SK-N-SH (cell line): ENCODE measurements around the gene BIRC7. TPM values are rescaled to one million over a fixed set of nuclear protein-coding genes. Genes with fewer than 3 reads are reported as not detected.

ENCODE experiments used
- CTCF ChIA-PET: fragments of 300-600, 350-600 bp; formaldehyde crosslinking; extraction: SDS; loops from one replicate; lab custom pipeline; 2021; lab: Yijun Ruan, JAX
- POLR2A ChIA-PET: fragments of 350-600 bp; sonication (Branson Sonifier 250); formaldehyde crosslinking; extraction: SDS; loops from one replicate; lab custom pipeline; 2020; ENCODE audit warnings: antibody characterized with exemption, inconsistent platforms; lab: Yijun Ruan, JAX
- DNase-seq: peaks from one replicate; pipeline ENCODE4 v3.0.0; 2012
- H2AFZ ChIP-seq: fragments of 200-600 bp; sonication (generic); 2 replicates; pipeline ENCODE4 v1.8.1; 2016; ENCODE audit warnings: antibody characterized with exemption, mild to moderate bottlenecking, low read depth
- H3F3A ChIP-seq: fragments of 200-600 bp; sonication (generic); replicated peaks from 2 replicates; pipeline ENCODE3; 2016; ENCODE audit warnings: antibody characterized with exemption, mild to moderate bottlenecking; ENCODE audit not compliant: insufficient read depth
- H3K27ac ChIP-seq, 2 experiments: fragments of 200-500 bp in 1 of 2; fragments of 200-600 bp in 1 of 2; sonication (Bioruptor generic) in 1 of 2; sonication (generic), shearing (Covaris generic) in 1 of 2; 2 replicates each; pipeline versions ENCODE4 v1.5.1 to v1.6.1; 2014 to 2016; ENCODE audit warnings: low read depth in 2 of 2, inconsistent platforms in 1 of 2, low read length in 1 of 2, mild to moderate bottlenecking in 1 of 2, mixed read lengths in 1 of 2
- H3K27me3 ChIP-seq: fragments of 200-600 bp; sonication (generic), shearing (Covaris generic); 2 replicates; pipeline ENCODE4 v1.6.1; 2016; ENCODE audit warnings: mixed run types; ENCODE audit not compliant: insufficient read depth
- H3K36me3 ChIP-seq, 2 experiments: fragments of 200-500 bp in 1 of 2; fragments of 200-600 bp in 1 of 2; sonication (Bioruptor generic) in 1 of 2; sonication (generic) in 1 of 2; replicated peaks in 1 of 2; 2 replicates each; pipeline versions ENCODE3 to v1.5.1; 2014 to 2016; ENCODE audit warnings: low read length in 1 of 2, mild to moderate bottlenecking in 1 of 2; ENCODE audit not compliant: insufficient read depth in 2 of 2, control insufficient read depth in 1 of 2
- H3K4me1 ChIP-seq, 2 experiments: fragments of 200-500 bp in 1 of 2; fragments of 200-600 bp in 1 of 2; sonication (Bioruptor generic) in 1 of 2; sonication (generic), shearing (Covaris generic) in 1 of 2; 2 replicates each; pipeline versions ENCODE4 v1.5.1 to v1.6.1; 2014 to 2016; ENCODE audit warnings: low read depth in 1 of 2, low read length in 1 of 2, mixed run types in 1 of 2; ENCODE audit not compliant: insufficient read depth in 2 of 2, control insufficient read depth in 1 of 2
- H3K4me2 ChIP-seq: fragments of 200-600 bp; sonication (generic), shearing (Covaris generic); 2 replicates; pipeline ENCODE4 v1.6.1; 2017; ENCODE audit warnings: mixed run types
- H3K4me3 ChIP-seq, 2 experiments: fragments of 200-500 bp in 1 of 2; fragments of 200-600 bp in 1 of 2; sonication (Bioruptor generic) in 1 of 2; sonication (generic), shearing (Covaris generic) in 1 of 2; 2 replicates each; pipeline versions ENCODE4 v1.5.1 to v1.8.1; 2014 to 2016; ENCODE audit warnings: low read depth in 2 of 2, inconsistent platforms in 1 of 2, low read length in 1 of 2, mild to moderate bottlenecking in 1 of 2, mixed read lengths in 1 of 2, moderate library complexity in 1 of 2
- H3K79me2 ChIP-seq: fragments of 200-600 bp; sonication (generic); 2 replicates; pipeline ENCODE4 v1.8.1; 2017; ENCODE audit warnings: mild to moderate bottlenecking; ENCODE audit not compliant: insufficient read depth
- H3K9ac ChIP-seq: fragments of 200-600 bp; sonication (generic); 2 replicates; pipeline ENCODE4 v1.6.1; 2017; ENCODE audit warnings: mixed run types
- H3K9me2 ChIP-seq: fragments of 200-600 bp; sonication (generic); 2 replicates; pipeline ENCODE4 v1.6.1; 2017; ENCODE audit warnings: mixed run types
- H3K9me3 ChIP-seq: fragments of 200-600 bp; sonication (generic); 2 replicates; pipeline ENCODE4 v1.6.1; 2017; ENCODE audit warnings: mixed run types, mild to moderate bottlenecking, moderate library complexity
- H4K20me1 ChIP-seq: fragments of 200-600 bp; sonication (generic); 2 replicates; pipeline ENCODE4 v1.6.1; 2017; ENCODE audit warnings: mild to moderate bottlenecking, mixed run types; ENCODE audit not compliant: insufficient read depth
- ELF1 ChIP-seq: IDR thresholded peaks from 2 replicates; pipeline ENCODE4 v1.4.0; 2012
- FOXJ3 ChIP-seq: sonication (generic); formaldehyde crosslinking; IDR thresholded peaks from 2 replicates; pipeline ENCODE4 v1.5.1; 2020; ENCODE audit warnings: mild to moderate bottlenecking, missing genetic modification reagents
- IRF3 ChIP-seq: fragments of 150-350 bp; IDR thresholded peaks from 2 replicates; pipeline ENCODE4 v1.6.1; 2016; ENCODE audit warnings: mild to moderate bottlenecking, low read depth, low read length
- MAX ChIP-seq: IDR thresholded peaks from 2 replicates; pipeline ENCODE4 v1.4.0; 2012; ENCODE audit warnings: low read depth
- MEF2A ChIP-seq: IDR thresholded peaks from 2 replicates; pipeline ENCODE4 v1.4.0; 2012; ENCODE audit warnings: low read depth, borderline replicate concordance
- REST ChIP-seq: IDR thresholded peaks from 2 replicates; pipeline ENCODE4 v1.6.1; 2012; ENCODE audit warnings: mild to moderate bottlenecking, low read depth, low read length, moderate library complexity
- ZBTB33 ChIP-seq: IDR thresholded peaks from 2 replicates; pipeline ENCODE4 v1.4.0; 2012; ENCODE audit warnings: low read depth, borderline replicate concordance
- WGBS: methylation state at CpG from one replicate; pipeline ENCODE4 v1.1.6; 2017; ENCODE audit warnings: low lambda C conversion rate; 5-methylcytosine and 5-hydroxymethylcytosine counted together
- polyA plus RNA-seq, 3 experiments: library from polyadenylated mRNA; depleted of rRNA; stranded (reverse); fragments of >200 nt; gene quantifications; 2 replicates each; pipeline ENCODE4 v1.2.3, GENCODE V29; 2012

BIRC7 gene
- polyA plus RNA-seq, 1 of the 3 experiments (the other 2 are of a cell fraction), result not detected

- POLR2A ChIA-PET, result interaction anchor here (1.7 kb wide), 1 partner anchor 14 kb away, joined by 7 read pairs; the partner anchor contains the start of gene ARFGAP1
- CTCF ChIA-PET, result interaction anchor here (0.9 to 3.2 kb wide), 5 partner anchors 8 to 95 kb away, joined by 3 to 13 read pairs (median 6); partner anchors contain the start of gene ARFGAP1
- H2AFZ ChIP-seq, result no peak overlapping the region
- DNase-seq, result no peak
- no peak overlapping the region for H3K4me3 ChIP-seq
- no peaks in the 10 kb centered on the region for H3K27me3 ChIP-seq
- no peak overlapping the region for H3K4me2 ChIP-seq
- H3K9ac ChIP-seq, result no peak overlapping the region
- 94% methylated on average over 13 of the region's 23 CpGs for WGBS
- no peaks in the 10 kb centered on the region for H3K9me2 ChIP-seq
- H3F3A ChIP-seq, result peaks cover 2% of the 10 kb centered on the region
- H3K79me2 ChIP-seq, result peaks cover 3% of the 10 kb centered on the region; the same call in 1 of the 2 replicates
- H3K36me3 ChIP-seq, result peaks cover 0 to 65% of the 10 kb centered on the region in 2 experiments
- TF ChIP-seq REST (no peak), FOXJ3 (CRISPR knock-in tag) (no peak), MAX (no peak), ZBTB33 (no peak), IRF3 (no peak), ELF1 (no peak), MEF2A (no peak)
- TF ChIP-seq, all 33 proteins: peak for 0
- H3K4me1 ChIP-seq, result no peaks in the 10 kb centered on the region; a peak in 1 of 4 replicates
- no peaks in the 10 kb centered on the region for H3K9me3 ChIP-seq
- H3K27ac ChIP-seq, result no peak overlapping the region
- H4K20me1 ChIP-seq, result peaks cover 20% of the 10 kb centered on the region; the same call in 1 of the 2 replicates
These were observed 51.3 kb downstream of the BIRC7 start for GRCh38 chr20:63286781-63287696.
